SK-N-SH (cell line): ENCODE results near the gene BMP7. TPM values are rescaled to one million over a fixed set of nuclear protein-coding genes. Genes with fewer than 3 reads are reported as not detected.

Source experiments
- CTCF ChIA-PET: fragments of 300-600, 350-600 bp; formaldehyde crosslinking; extraction: SDS; loops from one replicate; lab custom pipeline; 2021; lab: Yijun Ruan, JAX
- POLR2A ChIA-PET: fragments of 350-600 bp; sonication (Branson Sonifier 250); formaldehyde crosslinking; extraction: SDS; loops from one replicate; lab custom pipeline; 2020; ENCODE audit warnings: antibody characterized with exemption, inconsistent platforms; lab: Yijun Ruan, JAX
- DNase-seq: peaks from one replicate; pipeline ENCODE4 v3.0.0; 2012
- H2AFZ ChIP-seq: fragments of 200-600 bp; sonication (generic); 2 replicates; pipeline ENCODE4 v1.8.1; 2016; ENCODE audit warnings: antibody characterized with exemption, mild to moderate bottlenecking, low read depth
- H3F3A ChIP-seq: fragments of 200-600 bp; sonication (generic); replicated peaks from 2 replicates; pipeline ENCODE3; 2016; ENCODE audit warnings: antibody characterized with exemption, mild to moderate bottlenecking; ENCODE audit not compliant: insufficient read depth
- H3K27ac ChIP-seq, 2 experiments: fragments of 200-500 bp in 1 of 2; fragments of 200-600 bp in 1 of 2; sonication (Bioruptor generic) in 1 of 2; sonication (generic), shearing (Covaris generic) in 1 of 2; 2 replicates each; pipeline versions ENCODE4 v1.5.1 to v1.6.1; 2014 to 2016; ENCODE audit warnings: low read depth in 2 of 2, inconsistent platforms in 1 of 2, low read length in 1 of 2, mild to moderate bottlenecking in 1 of 2, mixed read lengths in 1 of 2
- H3K27me3 ChIP-seq: fragments of 200-600 bp; sonication (generic), shearing (Covaris generic); 2 replicates; pipeline ENCODE4 v1.6.1; 2016; ENCODE audit warnings: mixed run types; ENCODE audit not compliant: insufficient read depth
- H3K36me3 ChIP-seq, 2 experiments: fragments of 200-500 bp in 1 of 2; fragments of 200-600 bp in 1 of 2; sonication (Bioruptor generic) in 1 of 2; sonication (generic) in 1 of 2; replicated peaks in 1 of 2; 2 replicates each; pipeline versions ENCODE3 to v1.5.1; 2014 to 2016; ENCODE audit warnings: low read length in 1 of 2, mild to moderate bottlenecking in 1 of 2; ENCODE audit not compliant: insufficient read depth in 2 of 2, control insufficient read depth in 1 of 2
- H3K4me1 ChIP-seq, 2 experiments: fragments of 200-500 bp in 1 of 2; fragments of 200-600 bp in 1 of 2; sonication (Bioruptor generic) in 1 of 2; sonication (generic), shearing (Covaris generic) in 1 of 2; 2 replicates each; pipeline versions ENCODE4 v1.5.1 to v1.6.1; 2014 to 2016; ENCODE audit warnings: low read depth in 1 of 2, low read length in 1 of 2, mixed run types in 1 of 2; ENCODE audit not compliant: insufficient read depth in 2 of 2, control insufficient read depth in 1 of 2
- H3K4me2 ChIP-seq: fragments of 200-600 bp; sonication (generic), shearing (Covaris generic); 2 replicates; pipeline ENCODE4 v1.6.1; 2017; ENCODE audit warnings: mixed run types
- H3K4me3 ChIP-seq, 2 experiments: fragments of 200-500 bp in 1 of 2; fragments of 200-600 bp in 1 of 2; sonication (Bioruptor generic) in 1 of 2; sonication (generic), shearing (Covaris generic) in 1 of 2; 2 replicates each; pipeline versions ENCODE4 v1.5.1 to v1.8.1; 2014 to 2016; ENCODE audit warnings: low read depth in 2 of 2, inconsistent platforms in 1 of 2, low read length in 1 of 2, mild to moderate bottlenecking in 1 of 2, mixed read lengths in 1 of 2, moderate library complexity in 1 of 2
- H3K79me2 ChIP-seq: fragments of 200-600 bp; sonication (generic); 2 replicates; pipeline ENCODE4 v1.8.1; 2017; ENCODE audit warnings: mild to moderate bottlenecking; ENCODE audit not compliant: insufficient read depth
- H3K9ac ChIP-seq: fragments of 200-600 bp; sonication (generic); 2 replicates; pipeline ENCODE4 v1.6.1; 2017; ENCODE audit warnings: mixed run types
- H3K9me2 ChIP-seq: fragments of 200-600 bp; sonication (generic); 2 replicates; pipeline ENCODE4 v1.6.1; 2017; ENCODE audit warnings: mixed run types
- H3K9me3 ChIP-seq: fragments of 200-600 bp; sonication (generic); 2 replicates; pipeline ENCODE4 v1.6.1; 2017; ENCODE audit warnings: mixed run types, mild to moderate bottlenecking, moderate library complexity
- H4K20me1 ChIP-seq: fragments of 200-600 bp; sonication (generic); 2 replicates; pipeline ENCODE4 v1.6.1; 2017; ENCODE audit warnings: mild to moderate bottlenecking, mixed run types; ENCODE audit not compliant: insufficient read depth
- EP300 ChIP-seq, 2 experiments: IDR thresholded peaks; 2 replicates each; pipeline versions ENCODE4 v1.4.0 to v1.6.1; 2012; ENCODE audit warnings: borderline replicate concordance in 1 of 2, low read depth in 1 of 2, low read length in 1 of 2
- FOXJ3 ChIP-seq: sonication (generic); formaldehyde crosslinking; IDR thresholded peaks from 2 replicates; pipeline ENCODE4 v1.5.1; 2020; ENCODE audit warnings: mild to moderate bottlenecking, missing genetic modification reagents
- FOXM1 ChIP-seq: IDR thresholded peaks from 2 replicates; pipeline ENCODE4 v1.4.0; 2012; ENCODE audit warnings: low read depth, mild to moderate bottlenecking
- GABPA ChIP-seq: IDR thresholded peaks from 2 replicates; pipeline ENCODE4 v1.4.0; 2012; ENCODE audit warnings: low read depth, mild to moderate bottlenecking
- GATA2 ChIP-seq: sonication (generic); formaldehyde crosslinking; IDR thresholded peaks from 2 replicates; pipeline ENCODE4 v1.5.0; 2020; ENCODE audit warnings: mild to moderate bottlenecking, missing genetic modification reagents
- MXI1 ChIP-seq: IDR thresholded peaks from 2 replicates; pipeline ENCODE4 v1.6.1; 2012; ENCODE audit warnings: mild to moderate bottlenecking, low read depth, low read length, improper control_type of control experiment
- NRF1 ChIP-seq: IDR thresholded peaks from 2 replicates; pipeline ENCODE4 v1.6.1; 2012; ENCODE audit warnings: low read depth, mild to moderate bottlenecking, low read length
- RAD21 ChIP-seq: IDR thresholded peaks from 2 replicates; pipeline ENCODE4 v1.6.1; 2012; ENCODE audit warnings: mild to moderate bottlenecking, low read length
- RCOR1 ChIP-seq: fragments of 150-350 bp; IDR thresholded peaks from 2 replicates; pipeline ENCODE4 v1.6.1; 2017; ENCODE audit warnings: antibody characterized with exemption, low read length
- SIN3A ChIP-seq: IDR thresholded peaks from 2 replicates; pipeline ENCODE4 v1.6.1; 2012; ENCODE audit warnings: low read depth, mild to moderate bottlenecking, low read length, moderate library complexity, borderline replicate concordance
- WGBS: methylation state at CpG from one replicate; pipeline ENCODE4 v1.1.6; 2017; ENCODE audit warnings: low lambda C conversion rate; 5-methylcytosine and 5-hydroxymethylcytosine counted together
- polyA plus RNA-seq, 3 experiments: library from polyadenylated mRNA; depleted of rRNA; stranded (reverse); fragments of >200 nt; gene quantifications; 2 replicates each; pipeline ENCODE4 v1.2.3, GENCODE V29; 2012

BMP7 gene
- polyA plus RNA-seq, 1 of the 3 experiments (the other 2 are of a cell fraction) = not detected

- Histone ChIP-seq H3F3A (no peaks in the 10 kb centered on the region), H3K9ac (no peak overlapping the region), H3K4me2 (no peak overlapping the region), H3K27ac (peak overlapping the region in 1 of 2 experiments; percentile 43; a peak in 1 of 4 replicates), H3K9me2 (no peaks in the 10 kb centered on the region), H3K79me2 (no peaks in the 10 kb centered on the region), H3K36me3 (no peaks in the 10 kb centered on the region), H3K27me3 (no peaks in the 10 kb centered on the region), H3K4me1 (peaks cover 0 to 39% of the 10 kb centered on the region in 2 experiments; a peak in 1 of 4 replicates), H3K9me3 (no peaks in the 10 kb centered on the region), H4K20me1 (no peaks in the 10 kb centered on the region), H3K4me3 (no peak overlapping the region), H2AFZ (no peak overlapping the region)
- peak; percentile 75 for DNase-seq
- WGBS = 17% methylated on average over 6 of the region's 19 CpGs
- ChIA-PET POLR2A (interaction anchor here (1.0 kb wide), 1 partner anchor 17 kb away, joined by 4 read pairs; no protein-coding TSS in a partner anchor), CTCF (interaction anchor here (0.6 to 5.9 kb wide), 9 partner anchors 10 to 135 kb away, joined by 3 to 38 read pairs (median 5); no protein-coding TSS in a partner anchor)
- no peak for TF ChIP-seq FOXJ3 (CRISPR knock-in tag)
- no peak for TF ChIP-seq FOXM1
- no peak for TF ChIP-seq NRF1
- peak; percentile 25; the same call in 1 of the 2 replicates for TF ChIP-seq GATA2 (CRISPR knock-in tag)
- peak; percentile 38; the same call in 1 of the 2 replicates for TF ChIP-seq MXI1
- no peak for TF ChIP-seq GABPA
- peak; percentile 41; the same call in 1 of the 2 replicates for TF ChIP-seq RCOR1
Measured at GRCh38 chr20:57224641-57225138, 41.8 kb downstream of the BMP7 start.

- Histone ChIP-seq H3K4me3 (no peak overlapping the region), H3K27me3 (no peaks in the 10 kb centered on the region), H4K20me1 (no peaks in the 10 kb centered on the region), H3K27ac (peak overlapping the region in 1 of 2 experiments; percentile 43; a peak in 1 of 4 replicates), H3K9me3 (no peaks in the 10 kb centered on the region), H3K9ac (no peak overlapping the region), H3K4me2 (no peak overlapping the region), H3K79me2 (no peaks in the 10 kb centered on the region), H2AFZ (no peak overlapping the region), H3K9me2 (no peaks in the 10 kb centered on the region), H3K4me1 (peaks cover 0 to 46% of the 10 kb centered on the region in 2 experiments; a peak in 1 of 4 replicates), H3K36me3 (no peaks in the 10 kb centered on the region), H3F3A (no peaks in the 10 kb centered on the region)
- ChIA-PET CTCF (interaction anchor here (0.6 to 5.9 kb wide), 9 partner anchors 20 to 1533 kb away, joined by 3 to 38 read pairs (median 3); no protein-coding TSS in a partner anchor), POLR2A (no interaction called here)
- no peak for DNase-seq
- TF ChIP-seq SIN3A = no peak
- TF ChIP-seq RAD21 = peak; percentile 26; the same call in 1 of the 2 replicates
- 45% methylated on average over 12 of the region's 20 CpGs for WGBS
Measured at GRCh38 chr20:57223648-57224489, 42.6 kb downstream of the BMP7 start.

- Histone ChIP-seq H3K4me3 (no peak overlapping the region), H4K20me1 (no peaks in the 10 kb centered on the region), H3K9me2 (no peaks in the 10 kb centered on the region), H3K27me3 (no peaks in the 10 kb centered on the region), H3K4me2 (no peak overlapping the region), H3K36me3 (no peaks in the 10 kb centered on the region), H3K9ac (no peak overlapping the region), H3K27ac (0 out of 4 replicates have a peak overlapping the region, but pooled peaks of 1 of the 2 experiments have one; percentile 41), H3K4me1 (peaks cover 0 to 49% of the 10 kb centered on the region in 2 experiments; a peak in 1 of 4 replicates), H3K9me3 (no peaks in the 10 kb centered on the region), H3K79me2 (no peaks in the 10 kb centered on the region), H2AFZ (no peak overlapping the region), H3F3A (no peaks in the 10 kb centered on the region)
- CTCF ChIA-PET = interaction anchor here (0.8 to 5.9 kb wide), 6 partner anchors 21 to 133 kb away, joined by 3 to 38 read pairs (median 8); no protein-coding TSS in a partner anchor
- POLR2A ChIA-PET = no interaction called here
- DNase-seq = no peak
- TF ChIP-seq NRF1 (no peak), EP300 (IDR thresholded peaks at IDR 0.05; ENCODE audit: borderline replicate concordance in 1 of 2, low read depth in 1 of 2, low read length in 1 of 2) (peak in 1 of 2 experiments; percentile 7; a peak in 1 of 4 replicates)
- WGBS = no CpG with 5 or more reads among the region's 1 CpG
Measured at GRCh38 chr20:57222631-57222950, 43.9 kb downstream of the BMP7 start.
